HS-5 (cell line): ENCODE measurements around the gene MX1.
A peak's percentile ranks its signal among the peaks of the same experiment; 100 is the strongest.

Experiments used
- DNase-seq: peaks from one replicate; pipeline ENCODE4 v3.0.0-alpha.2; 2012; ENCODE audit warnings: low read depth

The MX1 gene

GRCh38 chr21:41460578-41461527 lies 34.8 kb downstream of the MX1 start:
- DNase-seq: no peak

GRCh38 chr21:41465176-41465781 lies 39.2 kb downstream of the MX1 start:
- DNase-seq: no peak

DNA sequence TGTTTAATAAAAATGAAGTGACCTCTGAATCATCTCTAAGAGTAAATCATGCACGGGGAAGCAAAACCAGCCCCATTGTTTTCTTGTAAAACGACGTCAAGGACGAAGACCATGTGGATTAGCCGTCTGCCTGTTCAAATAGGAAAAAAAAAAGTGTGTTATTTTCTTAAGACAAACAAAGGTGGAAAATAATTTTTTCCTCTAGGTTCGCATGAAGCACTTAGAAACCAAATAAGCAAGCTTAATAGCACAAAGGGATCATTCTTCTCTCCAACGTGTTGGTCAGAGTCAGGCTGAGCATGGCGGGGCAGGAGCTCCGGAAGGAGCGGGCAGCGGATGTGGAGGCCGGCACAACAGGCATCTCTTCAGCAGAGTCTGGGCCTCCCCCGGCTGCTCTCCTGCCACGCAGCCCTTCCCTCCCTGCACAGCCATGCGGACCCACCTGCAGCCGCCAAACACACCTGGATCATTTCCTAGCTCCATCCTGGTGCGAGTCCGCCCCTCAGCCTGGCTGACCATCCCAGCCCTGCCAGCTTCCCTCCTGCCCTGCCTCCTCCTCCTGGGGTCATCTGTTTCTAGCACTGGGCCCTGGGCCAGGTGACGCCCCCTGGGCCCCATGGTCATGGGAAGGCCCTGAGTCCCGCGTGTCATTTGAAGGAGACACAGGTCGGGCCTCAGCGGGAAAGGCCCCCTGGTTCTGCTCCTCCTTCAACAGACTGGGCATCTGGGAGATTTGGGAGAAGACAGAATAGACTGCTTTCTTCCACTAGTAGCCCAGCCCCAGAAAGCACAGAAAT lies 40.2 kb downstream of the MX1 start:
- no peak for DNase-seq

DNA sequence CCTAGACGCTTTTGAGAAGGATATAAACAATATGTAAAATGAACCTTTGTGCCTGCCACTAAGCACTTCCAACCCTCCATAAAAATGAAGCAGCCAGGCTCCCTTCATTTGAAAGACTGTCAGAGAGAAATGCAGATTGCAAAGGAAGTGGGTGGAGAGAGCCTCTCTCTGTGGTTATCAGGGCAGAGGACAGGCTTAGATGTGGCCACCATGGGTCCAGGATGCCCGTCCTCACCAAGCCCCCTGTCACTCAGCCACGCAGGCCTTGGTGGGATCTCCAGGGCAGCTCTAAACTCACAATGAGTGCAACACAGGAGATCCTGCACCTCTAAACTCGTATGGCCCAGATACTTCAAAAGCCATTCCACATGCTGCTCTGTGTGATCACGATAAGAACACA lies 44.0 kb downstream of the MX1 start:
- no peak for DNase-seq

DNA sequence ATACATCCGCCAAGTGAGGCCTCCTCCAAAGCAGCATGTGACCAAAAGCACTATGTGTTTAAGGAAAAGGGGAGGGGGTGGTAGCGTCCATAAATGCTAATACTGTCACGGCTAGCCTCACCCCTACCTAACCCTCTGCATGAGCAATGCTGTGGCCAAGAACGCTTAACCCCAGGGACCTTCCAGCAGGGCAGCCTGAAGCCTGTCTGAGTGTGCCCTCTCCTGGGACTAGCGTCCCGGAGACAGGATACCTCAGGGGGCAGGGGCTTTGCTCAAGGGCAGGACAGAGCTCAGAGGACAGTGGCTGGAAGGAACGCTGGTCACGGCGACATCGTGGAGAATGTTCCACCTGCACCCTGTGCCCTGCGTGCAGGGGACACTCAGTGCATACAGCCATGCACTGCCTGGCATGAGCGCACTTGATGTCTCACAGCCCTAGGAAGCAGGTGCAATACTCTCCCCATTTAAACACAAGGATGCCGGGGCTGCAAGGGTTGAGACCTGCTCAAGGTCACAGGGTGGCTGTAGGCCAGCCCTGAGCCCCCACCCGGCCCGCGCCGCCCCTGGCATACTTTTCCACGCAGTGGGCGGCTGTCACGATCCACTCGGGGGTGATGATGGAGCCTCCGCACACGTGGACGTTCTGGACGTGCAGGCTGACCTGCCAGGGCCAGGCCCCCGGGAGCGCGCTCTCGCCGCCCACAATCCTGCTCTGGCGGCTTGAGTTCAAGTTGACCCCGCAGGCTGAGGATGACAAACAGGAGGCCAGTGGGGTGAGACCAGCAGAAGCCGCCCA lies 46.9 kb downstream of the MX1 start:
- no peak for DNase-seq

DNA sequence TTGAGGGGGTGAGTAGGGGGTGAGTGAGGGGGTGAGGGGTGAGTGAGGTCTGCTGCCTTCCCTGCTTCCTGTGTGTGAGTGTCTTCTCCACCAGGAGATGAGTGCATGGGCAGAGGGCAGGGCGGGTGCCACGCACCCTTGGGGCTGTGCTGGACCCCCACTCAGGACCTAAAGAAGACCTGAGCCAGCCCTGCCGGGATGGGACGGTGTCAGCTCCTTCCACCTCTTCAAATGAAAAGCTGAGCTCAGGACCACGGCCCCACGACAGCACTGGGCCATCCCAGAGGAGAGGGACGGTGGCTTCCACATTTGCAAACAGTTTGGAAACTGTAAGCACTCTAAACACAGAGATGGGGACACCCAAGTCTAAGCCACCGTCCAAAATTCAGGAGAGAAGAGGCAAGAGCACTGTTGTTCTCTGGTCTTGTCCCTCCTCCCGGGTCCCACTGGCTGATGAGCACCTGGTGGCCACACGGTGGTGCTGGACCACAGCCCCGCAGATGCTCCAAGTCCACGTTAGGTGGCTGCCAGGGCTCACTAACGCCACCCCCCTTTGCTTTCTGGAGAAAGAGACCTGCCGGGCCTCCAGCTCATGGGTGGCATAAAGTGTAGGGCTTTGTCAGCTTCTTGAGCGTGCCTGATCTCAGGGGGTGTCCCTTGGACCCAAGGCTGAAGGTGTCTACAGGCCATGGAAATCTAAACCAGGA lies 49.8 kb downstream of the MX1 start:
- no peak for DNase-seq

- DNase-seq: no peak
Measured at GRCh38 chr21:41477641-41478318, 51.7 kb downstream of the MX1 start.

- no peak for DNase-seq
Measured at GRCh38 chr21:41478319-41479177, 52.5 kb downstream of the MX1 start.

DNA sequence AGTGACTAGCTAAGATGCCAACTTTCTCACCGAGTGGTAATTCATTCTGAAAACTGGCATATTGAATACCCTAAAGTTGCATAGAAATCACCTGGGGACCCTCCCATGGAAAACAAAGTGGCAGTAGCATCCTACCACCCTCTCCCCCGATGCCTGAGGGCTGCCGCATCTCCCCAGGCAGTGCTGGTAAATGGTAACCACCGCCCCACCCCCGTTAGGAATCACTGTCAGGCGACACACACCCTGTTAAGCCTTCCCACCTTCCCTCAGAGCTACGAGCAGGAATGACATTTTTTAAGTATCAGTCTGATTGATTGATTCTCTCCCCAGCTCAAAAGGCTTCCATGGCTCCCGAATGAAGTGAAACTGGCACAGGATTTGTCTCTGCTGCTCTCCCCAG lies 53.6 kb downstream of the MX1 start:
- DNase-seq: no peak

GRCh38 chr21:41480086-41480690 lies 54.1 kb downstream of the MX1 start:
- DNase-seq: no peak

DNA sequence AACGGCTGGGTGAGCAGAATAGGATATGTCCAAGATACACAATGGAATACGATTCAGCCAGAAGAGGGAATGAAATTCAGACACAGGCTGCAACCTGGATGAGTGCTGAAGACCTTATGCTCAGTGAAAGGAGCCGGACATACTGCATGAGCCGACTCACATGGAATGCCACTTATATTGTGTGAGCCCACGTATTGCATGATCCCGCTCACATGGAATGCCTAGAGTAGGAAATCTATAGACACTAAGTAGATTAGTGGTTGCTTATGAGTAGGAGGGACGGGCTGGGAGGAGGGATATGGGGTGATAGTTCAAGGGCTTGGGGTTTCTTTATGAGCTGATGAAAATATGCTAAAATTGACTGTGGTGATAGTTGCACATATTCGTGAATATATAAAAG lies 55.2 kb downstream of the MX1 start:
- DNase-seq: peak; percentile 41

GRCh38 chr21:41482301-41482700 lies 56.3 kb downstream of the MX1 start:
- DNase-seq: peak; percentile 10

DNA sequence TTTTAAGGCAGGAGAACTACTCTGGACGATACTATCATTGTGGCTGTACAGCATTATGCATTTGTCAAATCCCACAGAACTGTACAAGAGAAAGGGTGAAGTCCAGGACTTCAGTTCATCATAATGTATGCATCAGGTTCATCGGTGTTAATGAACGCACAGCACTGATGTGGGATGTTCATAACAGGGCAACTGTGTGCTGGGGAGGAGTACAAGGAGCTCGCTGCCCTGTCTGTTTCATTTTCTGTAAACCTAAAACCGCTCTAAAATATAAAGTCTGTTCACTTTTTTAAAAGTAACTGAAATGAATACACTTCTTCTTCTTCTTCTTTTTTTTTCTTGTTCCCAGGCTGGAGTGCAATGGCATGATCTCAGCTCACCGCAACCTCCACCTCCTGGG lies 56.9 kb downstream of the MX1 start:
- no peak for DNase-seq

DNA sequence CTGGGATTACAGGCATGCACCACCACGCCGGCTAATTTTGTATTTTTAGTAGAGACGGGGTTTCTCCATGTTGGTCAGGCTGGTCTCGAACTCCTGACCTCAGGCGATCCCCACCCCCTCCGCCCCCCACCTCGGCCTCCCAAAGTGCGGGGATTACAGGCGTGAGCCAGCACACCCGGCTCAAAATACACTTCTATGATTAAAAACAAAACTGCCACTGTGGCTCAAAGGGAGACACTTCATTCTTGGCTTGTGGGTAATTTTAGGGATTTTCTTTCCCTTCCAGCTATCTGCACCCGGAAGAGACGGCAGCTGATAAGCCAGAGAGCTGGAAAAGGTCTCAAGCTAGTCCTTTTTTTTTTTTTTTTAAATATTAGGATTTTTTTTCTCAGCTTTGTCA lies 57.4 kb downstream of the MX1 start:
- DNase-seq: no peak

- no peak for DNase-seq
Measured at GRCh38 chr21:41483973-41484372, 57.9 kb downstream of the MX1 start.

DNA sequence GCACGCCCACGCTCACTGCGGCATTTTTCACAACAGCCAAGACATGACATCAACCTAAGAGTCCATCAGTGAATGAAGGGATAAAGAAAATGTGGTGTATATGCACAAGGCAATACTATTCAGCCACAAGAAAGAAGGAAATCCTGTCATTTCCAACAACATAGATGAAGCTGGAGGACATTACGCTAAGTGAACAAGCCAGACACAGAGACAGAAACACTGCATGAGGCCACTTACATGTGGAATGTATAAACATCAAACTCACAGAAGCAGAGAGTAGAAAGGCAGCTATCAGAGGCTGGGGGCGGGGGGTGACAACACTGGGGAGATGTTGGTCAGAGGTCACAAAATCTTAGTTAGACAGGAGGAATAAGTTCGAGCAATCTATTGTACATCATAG lies 61.0 kb downstream of the MX1 start:
- no peak for DNase-seq

DNA sequence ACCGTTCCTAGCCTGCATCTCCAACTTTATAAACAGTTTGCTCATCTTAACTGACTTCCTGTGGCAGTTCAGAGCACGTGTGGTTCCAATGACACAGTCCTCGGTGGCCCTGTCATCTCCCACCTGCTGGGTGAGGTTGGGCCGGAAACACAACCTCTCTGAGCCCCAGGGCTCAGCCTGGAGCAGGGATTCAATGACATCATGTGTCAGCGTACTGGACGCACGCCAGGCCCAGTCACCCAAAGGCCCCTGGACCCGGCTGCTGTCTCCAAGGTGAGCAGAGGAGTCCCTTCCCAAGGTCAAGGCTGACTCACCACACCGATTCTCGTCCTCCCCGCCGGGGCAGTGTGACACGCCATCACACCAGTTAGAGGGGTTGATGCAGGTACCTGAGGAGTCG lies 62.0 kb downstream of the MX1 start:
- DNase-seq: no peak

DNA sequence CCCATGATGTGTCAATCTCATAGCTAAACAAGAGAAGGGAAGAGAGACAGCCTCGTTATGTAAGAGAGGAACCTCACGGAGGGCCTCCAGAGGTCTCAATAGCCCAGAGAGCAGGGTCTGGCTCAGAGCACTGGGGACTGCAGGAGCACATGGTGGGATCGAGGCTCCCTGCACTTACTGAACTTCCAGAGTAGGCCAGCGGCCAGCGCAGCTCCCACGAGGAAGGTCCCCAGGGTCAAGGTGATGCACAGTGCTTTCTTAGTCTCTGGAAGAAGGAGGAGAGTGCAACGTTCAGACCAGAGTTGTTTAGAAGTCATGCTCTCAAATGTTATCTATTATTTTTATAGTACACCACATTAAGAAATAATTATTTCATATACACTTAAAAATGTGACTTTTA lies 63.3 kb downstream of the MX1 start:
- no peak for DNase-seq

GRCh38 chr21:41490330-41490729 lies 64.3 kb downstream of the MX1 start:
- DNase-seq: no peak
